Prostate gland (tissue), 2 donors: ENCODE measurements around the gene EIF4EBP3. TPM values are rescaled to one million over a fixed set of nuclear protein-coding genes. Genes with fewer than 3 reads are reported as not detected.

Experiments used
- DNase-seq: peaks from one replicate; pipeline ENCODE4 v3.0.0-alpha.2; 2019; ENCODE audit warnings: low spot score
- H3K27ac ChIP-seq, 2 donors: fragments of 200-600 bp; sonication (generic); 2 replicates each; pipeline ENCODE4 v1.5.1; 2017 to 2019
- H3K27me3 ChIP-seq: fragments of 200-600 bp; sonication (generic); replicated peaks from 2 replicates; pipeline ENCODE4 v1.5.1; 2019; ENCODE audit not compliant: insufficient read depth
- H3K36me3 ChIP-seq, 2 donors: fragments of 200-600 bp; sonication (generic); 1 replicate in 1 of 2; 2 replicates in 1 of 2; pipeline versions ENCODE4 v1.5.1 to v1.8.1; 2017 to 2019
- H3K4me1 ChIP-seq: fragments of 200-600 bp; sonication (generic); replicated peaks from 2 replicates; pipeline ENCODE4 v1.5.1; 2019
- H3K4me3 ChIP-seq, 2 donors: fragments of 200-600 bp; sonication (generic); 2 replicates each; pipeline ENCODE4 v1.5.1; 2017 to 2019
- H3K9me3 ChIP-seq: fragments of 200-600 bp; sonication (generic); 2 replicates; pipeline ENCODE4 v1.5.1; 2017
- POLR2A ChIP-seq: fragments of 450-650 bp; IDR thresholded peaks from one replicate; pipeline ENCODE4 v1.6.1; 2016; ENCODE audit warnings: antibody characterized with exemption, mild to moderate bottlenecking
- POLR2AphosphoS5 ChIP-seq: sonication (generic); formaldehyde crosslinking; IDR thresholded peaks from one replicate; pipeline ENCODE4 v1.6.1; 2017; ENCODE audit warnings: antibody characterized with exemption
- WGBS: methylation state at CpG from one replicate; pipeline ENCODE4 v1.1.5; 2018; 5-methylcytosine and 5-hydroxymethylcytosine counted together
- intact Hi-C: fragments of 100-400 bp; cut with DNase I; formaldehyde crosslinking; loops from one replicate; pipeline ENCODE4 v1.14.2; 2022
- total RNA-seq, 2 donors: library from RNA; depleted of rRNA; stranded (reverse); fragments of >200 nt; gene quantifications; one replicate each; pipeline ENCODE4 v1.1.0, GENCODE V29; 2016
- TF ChIP-seq, protein P1 (sequence below), 4 experiments: fragments of 200-600 bp in 2 of 4; fragments of 450-650 bp in 2 of 4; sonication (generic) in 2 of 4; IDR thresholded peaks; 1 replicate in 3 of 4; 2 replicates in 1 of 4; pipeline ENCODE4 v1.5.1; 2016 to 2019; ENCODE audit warnings: antibody characterized with exemption in 4 of 4, mild to moderate bottlenecking in 2 of 4, moderate library complexity in 2 of 4

Gene EIF4EBP3
- 10 to 100 TPM; 28.3 to 41.4 TPM for total RNA-seq

DNA sequence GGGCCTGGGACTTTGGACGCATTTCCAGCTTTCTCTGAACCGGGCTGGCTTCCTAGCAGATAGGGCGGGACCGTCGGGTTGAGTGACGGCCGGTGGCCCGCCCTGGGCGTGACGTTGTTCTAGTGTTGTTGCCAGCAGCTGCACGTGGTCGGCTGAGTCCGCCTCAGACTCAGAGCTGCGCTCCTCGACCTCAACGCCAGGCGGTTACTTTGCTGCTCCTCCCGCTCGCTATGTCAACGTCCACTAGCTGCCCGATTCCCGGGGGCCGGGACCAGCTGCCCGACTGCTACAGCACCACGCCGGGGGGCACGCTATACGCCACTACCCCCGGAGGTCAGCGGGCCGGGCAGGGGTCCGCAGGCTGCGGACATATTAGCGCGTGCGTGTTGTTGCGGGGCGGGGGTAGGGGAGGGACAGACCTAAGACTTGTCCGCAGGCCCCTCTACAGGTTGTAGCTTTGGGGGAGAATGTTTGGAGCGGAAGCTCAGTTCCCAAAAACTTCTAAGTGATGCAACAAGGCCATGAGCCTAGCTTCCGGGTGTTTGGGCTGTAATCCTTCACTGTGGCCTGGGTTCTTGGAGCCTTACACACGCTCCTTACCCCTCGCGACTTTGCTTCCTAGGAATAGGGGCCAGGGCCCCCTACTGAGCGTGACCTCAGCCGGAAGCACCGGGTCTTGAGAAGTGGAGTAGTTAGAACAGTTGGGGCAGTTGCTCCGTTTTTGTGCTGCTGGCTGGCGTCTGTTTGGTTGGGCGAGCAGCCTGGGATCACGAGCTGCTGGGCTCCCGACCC, at the start of gene EIF4EBP3:
Gene EIF4EBP3 (plus strand): TSS at position 155 of the 792 bp plus-strand sequence. CDS start 76 bp downstream, at position 231.
- Histone ChIP-seq H3K27ac (peak within 1 kb of the TSS; percentile 94 to 97), H3K36me3 (peaks cover 0 to 5% of the 10 kb centered on the region in 2 donors), H3K4me1 (peaks cover 21% of the 10 kb centered on the region), H3K9me3 (no peaks in the 10 kb centered on the region), H3K27me3 (no peaks in the 10 kb centered on the region), H3K4me3 (peak within 1 kb of the TSS; percentile 43 to 45)
- peak; percentile 98 for DNase-seq
- WGBS = 1% methylated on average over 51 of the region's 52 CpGs
- TF ChIP-seq POLR2A = peak; percentile 93
- TF ChIP-seq POLR2AphosphoS5 = peak; percentile 95
- TF ChIP-seq, protein P1, sequence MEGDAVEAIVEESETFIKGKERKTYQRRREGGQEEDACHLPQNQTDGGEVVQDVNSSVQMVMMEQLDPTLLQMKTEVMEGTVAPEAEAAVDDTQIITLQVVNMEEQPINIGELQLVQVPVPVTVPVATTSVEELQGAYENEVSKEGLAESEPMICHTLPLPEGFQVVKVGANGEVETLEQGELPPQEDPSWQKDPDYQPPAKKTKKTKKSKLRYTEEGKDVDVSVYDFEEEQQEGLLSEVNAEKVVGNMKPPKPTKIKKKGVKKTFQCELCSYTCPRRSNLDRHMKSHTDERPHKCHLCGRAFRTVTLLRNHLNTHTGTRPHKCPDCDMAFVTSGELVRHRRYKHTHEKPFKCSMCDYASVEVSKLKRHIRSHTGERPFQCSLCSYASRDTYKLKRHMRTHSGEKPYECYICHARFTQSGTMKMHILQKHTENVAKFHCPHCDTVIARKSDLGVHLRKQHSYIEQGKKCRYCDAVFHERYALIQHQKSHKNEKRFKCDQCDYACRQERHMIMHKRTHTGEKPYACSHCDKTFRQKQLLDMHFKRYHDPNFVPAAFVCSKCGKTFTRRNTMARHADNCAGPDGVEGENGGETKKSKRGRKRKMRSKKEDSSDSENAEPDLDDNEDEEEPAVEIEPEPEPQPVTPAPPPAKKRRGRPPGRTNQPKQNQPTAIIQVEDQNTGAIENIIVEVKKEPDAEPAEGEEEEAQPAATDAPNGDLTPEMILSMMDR (IDR thresholded peaks at IDR 0.05) = peak; percentile 32 to 84 (median 66)
- intact Hi-C loops = loop anchor here (5.0 kb wide), 1 partner anchor 90 kb away; the partner anchor contains the start of gene TMCO6

DNA sequence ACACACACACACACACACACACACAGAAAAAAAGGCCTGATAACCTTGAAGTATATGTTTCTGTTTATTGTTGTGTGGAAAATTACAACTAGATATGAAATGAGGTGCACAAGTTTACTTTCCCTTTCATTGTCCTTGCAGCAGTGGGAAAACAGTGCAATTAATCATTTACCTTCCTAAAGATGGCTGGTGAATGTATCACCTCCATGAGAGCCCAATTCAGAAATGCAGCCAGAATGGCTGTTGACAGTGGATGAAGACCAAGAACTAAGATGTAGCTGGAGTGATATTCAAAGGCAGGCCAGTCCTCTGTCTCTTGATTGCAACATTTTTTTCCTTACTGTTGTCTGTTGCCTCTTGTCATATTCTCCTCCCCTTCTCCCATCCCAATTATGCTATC, 49.6 kb upstream of the EIF4EBP3 start:
- no peaks in the 10 kb centered on the region for H3K27me3 ChIP-seq
- intact Hi-C loops = no loop called here
- H3K36me3 ChIP-seq = no peaks in the 10 kb centered on the region
- no peaks in the 10 kb centered on the region for H3K9me3 ChIP-seq
- no peak for DNase-seq
- H3K27ac ChIP-seq = no peak overlapping the region
- no peak overlapping the region for H3K4me3 ChIP-seq
- TF ChIP-seq POLR2A = no peak
- TF ChIP-seq, protein P1 (IDR thresholded peaks at IDR 0.05) = no peak
- TF ChIP-seq POLR2AphosphoS5 = no peak
- H3K4me1 ChIP-seq = no peaks in the 10 kb centered on the region

DNA sequence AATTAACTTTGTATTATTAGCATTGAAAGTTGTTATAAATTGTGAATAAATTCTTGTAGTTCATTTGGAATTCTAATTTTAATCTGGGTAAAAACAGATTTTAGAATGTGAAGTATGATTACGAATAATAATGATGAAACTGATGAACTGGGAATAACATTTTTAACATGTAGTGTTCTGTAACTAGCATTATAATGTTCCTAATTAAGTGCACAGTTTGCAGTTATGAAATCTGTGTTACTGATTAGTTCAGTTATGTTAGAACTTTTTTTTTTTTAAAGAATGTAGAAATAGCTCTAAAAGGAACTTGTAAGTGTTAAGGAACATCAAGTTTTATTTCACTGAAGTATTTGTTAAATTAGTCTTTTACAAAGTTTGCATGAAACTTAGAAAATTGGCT, 48.9 kb upstream of the EIF4EBP3 start:
- H3K36me3 ChIP-seq = no peaks in the 10 kb centered on the region
- H3K4me1 ChIP-seq = no peaks in the 10 kb centered on the region
- H3K27ac ChIP-seq = no peak overlapping the region
- H3K9me3 ChIP-seq = no peaks in the 10 kb centered on the region
- H3K27me3 ChIP-seq = no peaks in the 10 kb centered on the region
- no peak for TF ChIP-seq POLR2AphosphoS5
- no peak for TF ChIP-seq POLR2A
- TF ChIP-seq, protein P1 (IDR thresholded peaks at IDR 0.05) = no peak
- intact Hi-C loops = no loop called here
- no peak overlapping the region for H3K4me3 ChIP-seq
- no peak for DNase-seq
- WGBS = 91% methylated on average over 1 of the region's 1 CpG

DNA sequence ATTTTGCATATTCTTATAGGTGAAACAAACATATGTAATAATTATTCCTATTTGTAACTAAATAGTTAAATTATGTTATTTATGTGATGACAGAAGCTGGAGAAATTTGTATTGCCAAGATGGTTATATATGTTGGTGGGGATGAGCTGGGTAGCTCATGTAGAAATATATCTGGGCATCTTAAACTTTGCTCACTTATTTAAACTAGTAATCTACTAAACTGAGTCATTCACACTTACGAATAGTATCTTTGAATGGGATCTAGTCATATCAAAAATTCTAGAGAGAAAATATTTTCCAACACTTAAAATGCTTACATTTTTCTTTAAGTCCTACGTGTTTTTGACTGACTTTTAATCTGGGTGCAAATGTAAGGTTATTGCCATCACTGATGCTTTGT, 44.6 kb upstream of the EIF4EBP3 start:
- Histone ChIP-seq H3K9me3 (no peaks in the 10 kb centered on the region), H3K27me3 (no peaks in the 10 kb centered on the region), H3K27ac (no peak overlapping the region), H3K36me3 (no peaks in the 10 kb centered on the region), H3K4me1 (no peaks in the 10 kb centered on the region), H3K4me3 (no peak overlapping the region)
- 95% methylated on average over 2 of the region's 2 CpGs for WGBS
- no peak for DNase-seq
- TF ChIP-seq POLR2AphosphoS5 (no peak), POLR2A (no peak)
- TF ChIP-seq, protein P1 (IDR thresholded peaks at IDR 0.05) = no peak
- intact Hi-C loops = no loop called here

DNA sequence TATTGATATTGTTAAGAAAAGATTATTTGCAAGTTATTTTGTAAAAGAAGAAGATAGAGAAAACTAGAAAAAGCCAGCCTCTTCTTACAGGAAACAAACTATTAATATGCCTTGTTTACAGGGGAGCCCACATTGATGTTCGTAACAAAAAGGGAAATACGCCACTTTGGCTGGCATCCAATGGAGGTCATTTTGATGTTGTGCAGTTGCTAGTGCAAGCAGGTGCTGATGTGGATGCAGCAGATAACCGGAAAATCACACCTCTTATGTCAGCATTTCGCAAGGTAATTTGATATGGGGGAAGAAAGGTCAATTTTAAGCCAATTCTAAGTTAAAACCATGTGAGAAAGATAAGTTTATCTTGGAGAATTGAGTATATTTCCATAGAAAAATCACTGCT, 37.6 kb upstream of the EIF4EBP3 start:
- Histone ChIP-seq H3K27ac (no peak overlapping the region), H3K4me1 (no peaks in the 10 kb centered on the region), H3K9me3 (no peaks in the 10 kb centered on the region), H3K36me3 (peaks cover 6% of the 10 kb centered on the region in 2 donors), H3K27me3 (no peaks in the 10 kb centered on the region), H3K4me3 (no peak overlapping the region)
- WGBS = 84% methylated on average over 4 of the region's 4 CpGs
- DNase-seq = no peak
- intact Hi-C loops = no loop called here
- no peak for TF ChIP-seq POLR2AphosphoS5
- no peak for TF ChIP-seq POLR2A
- TF ChIP-seq, protein P1 (IDR thresholded peaks at IDR 0.05) = no peak
